T-helper 22 cell (primary cell): ENCODE measurements around the gene WDR43.

ENCODE experiments used
- DNase-seq: peaks from one replicate; pipeline ENCODE4 v3.0.0-alpha.2; 2020; ENCODE audit warnings: low read depth

WDR43 gene

GRCh38 chr2:28909655-28910353 is 15.3 kb downstream of the WDR43 start:
- no peak for DNase-seq

GRCh38 chr2:28915939-28916338 is 21.5 kb downstream of the WDR43 start:
- DNase-seq = no peak

GRCh38 chr2:28926847-28927246 is 32.4 kb downstream of the WDR43 start:
- no peak for DNase-seq

GRCh38 chr2:28927469-28927868 is 33.0 kb downstream of the WDR43 start:
- DNase-seq = no peak

- no peak for DNase-seq
These were observed 33.4 kb downstream of the WDR43 start for GRCh38 chr2:28927878-28928277.

- no peak for DNase-seq
These were observed 35.1 kb downstream of the WDR43 start for GRCh38 chr2:28929581-28929980.

- DNase-seq = no peak
These were observed 35.7 kb downstream of the WDR43 start for GRCh38 chr2:28930205-28930604.

- no peak for DNase-seq
These were observed 40.3 kb downstream of the WDR43 start for GRCh38 chr2:28934769-28935168.

- no peak for DNase-seq
These were observed 46.5 kb downstream of the WDR43 start for GRCh38 chr2:28941008-28941407.

GRCh38 chr2:28944535-28945248 is 50.2 kb downstream of the WDR43 start:
- DNase-seq = no peak

GRCh38 chr2:28948160-28948559 is 53.7 kb downstream of the WDR43 start:
- no peak for DNase-seq

GRCh38 chr2:28949190-28949589 is 54.7 kb downstream of the WDR43 start:
- DNase-seq = no peak

- DNase-seq = no peak
These were observed 55.3 kb downstream of the WDR43 start for GRCh38 chr2:28949617-28950305.

GRCh38 chr2:28950941-28951630 is 56.6 kb downstream of the WDR43 start:
- no peak for DNase-seq

GRCh38 chr2:28951910-28952835 is 57.7 kb downstream of the WDR43 start:
- DNase-seq = no peak

GRCh38 chr2:28952836-28953211 is 58.4 kb downstream of the WDR43 start:
- DNase-seq = no peak

- DNase-seq = no peak
These were observed 61.0 kb downstream of the WDR43 start for GRCh38 chr2:28955467-28955866.

- peak; percentile 41 for DNase-seq
These were observed 62.0 kb downstream of the WDR43 start for GRCh38 chr2:28956415-28956826.

GRCh38 chr2:28956890-28957289 is 62.4 kb downstream of the WDR43 start:
- DNase-seq = no peak

- DNase-seq = no peak
These were observed 64.2 kb downstream of the WDR43 start for GRCh38 chr2:28958689-28959088.

GRCh38 chr2:28960401-28960800 is 65.9 kb downstream of the WDR43 start:
- DNase-seq = no peak
